Smooth muscle cell of the brain vasculature (primary cell): ENCODE results near the gene KRTAP12-2.
"Not testable (repeated sequence)": the region's sequence is repeated elsewhere in the genome, so short reads cannot be mapped to it uniquely, and the experiment has no call there.

Experiments
- DNase-seq: peaks from one replicate; pipeline ENCODE4 v3.0.0-alpha.2; 2012; ENCODE audit warnings: low read depth, low spot score

Gene KRTAP12-2

DNA sequence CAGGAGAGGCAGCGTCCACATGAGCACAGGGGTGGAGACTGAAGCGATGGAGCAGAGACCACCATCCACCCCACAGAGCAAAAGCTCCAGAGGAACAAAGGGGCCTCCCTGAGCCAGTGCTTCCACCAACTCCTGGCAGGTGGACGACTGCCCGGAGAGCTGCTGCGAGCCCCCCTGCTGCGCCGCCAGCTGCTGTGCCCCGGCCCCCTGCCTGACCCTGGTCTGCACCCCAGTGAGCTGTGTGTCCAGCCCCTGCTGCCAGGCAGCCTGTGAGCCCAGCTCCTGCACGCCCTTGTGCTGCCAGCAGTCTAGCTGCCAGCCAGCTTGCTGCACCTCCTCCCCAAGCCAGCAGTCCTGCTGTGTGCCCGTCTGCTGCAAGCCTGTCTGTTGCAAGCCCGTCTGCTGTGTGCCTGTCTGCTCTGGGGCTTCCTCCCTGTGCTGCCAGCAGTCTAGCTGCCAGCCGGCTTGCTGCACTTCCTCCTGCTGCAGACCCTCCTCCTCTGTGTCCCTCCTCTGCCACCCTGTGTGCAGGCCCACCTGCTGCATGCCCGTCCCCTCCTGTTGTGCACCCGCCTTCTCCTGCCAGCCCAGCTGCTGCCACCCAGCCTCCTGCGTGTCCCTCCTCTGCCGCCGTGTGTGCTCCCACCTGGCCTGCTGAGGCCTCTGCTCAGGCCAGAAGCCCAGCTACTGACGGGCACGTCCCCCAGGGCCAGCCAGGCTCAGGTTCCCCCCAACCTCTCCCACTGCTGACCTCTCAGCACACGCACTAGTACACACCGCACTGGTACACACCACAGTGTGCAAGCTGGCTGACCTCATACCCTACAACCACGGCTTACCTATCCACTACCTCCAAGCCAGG, 35.6 kb upstream of the KRTAP12-2 start:
- no peak for DNase-seq

DNA sequence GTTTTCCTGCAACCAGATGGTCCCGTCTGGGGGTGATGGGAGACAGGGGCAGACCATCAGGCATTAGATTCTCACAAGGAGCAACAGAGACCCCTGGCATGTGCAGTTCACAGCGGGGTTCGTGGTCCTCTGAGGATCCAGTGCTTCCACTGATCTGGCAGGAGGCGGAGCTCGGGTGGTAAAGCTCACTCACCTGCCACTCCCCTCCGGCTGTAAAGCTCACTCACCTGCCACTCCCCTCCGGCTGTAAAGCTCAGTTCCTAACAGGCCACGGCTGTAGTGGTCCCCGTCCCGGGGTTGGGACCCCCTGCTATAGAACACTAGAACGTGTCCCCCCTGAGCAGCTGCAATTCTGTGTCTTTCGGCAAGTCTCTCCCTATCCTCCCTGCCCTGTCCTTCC, 34.8 kb upstream of the KRTAP12-2 start:
- no peak for DNase-seq

DNA sequence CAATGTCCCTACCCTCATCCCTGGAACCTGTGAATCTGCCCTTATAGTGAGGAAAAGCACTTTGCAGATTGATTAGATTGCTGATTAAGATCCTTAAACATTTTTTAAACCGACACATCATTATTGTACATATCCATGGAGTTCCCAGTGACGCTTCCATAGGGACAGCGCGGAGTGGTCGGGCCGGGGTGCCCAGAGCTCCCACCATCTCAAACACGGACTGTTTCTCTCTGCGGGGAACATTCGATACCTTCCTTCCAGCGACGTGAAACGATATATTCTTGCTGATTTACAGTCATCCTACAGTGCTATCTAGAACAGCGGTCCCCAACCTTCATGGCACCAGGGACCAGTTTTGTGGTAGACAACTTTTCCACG, 34.3 kb upstream of the KRTAP12-2 start:
- DNase-seq, result no peak

DNA sequence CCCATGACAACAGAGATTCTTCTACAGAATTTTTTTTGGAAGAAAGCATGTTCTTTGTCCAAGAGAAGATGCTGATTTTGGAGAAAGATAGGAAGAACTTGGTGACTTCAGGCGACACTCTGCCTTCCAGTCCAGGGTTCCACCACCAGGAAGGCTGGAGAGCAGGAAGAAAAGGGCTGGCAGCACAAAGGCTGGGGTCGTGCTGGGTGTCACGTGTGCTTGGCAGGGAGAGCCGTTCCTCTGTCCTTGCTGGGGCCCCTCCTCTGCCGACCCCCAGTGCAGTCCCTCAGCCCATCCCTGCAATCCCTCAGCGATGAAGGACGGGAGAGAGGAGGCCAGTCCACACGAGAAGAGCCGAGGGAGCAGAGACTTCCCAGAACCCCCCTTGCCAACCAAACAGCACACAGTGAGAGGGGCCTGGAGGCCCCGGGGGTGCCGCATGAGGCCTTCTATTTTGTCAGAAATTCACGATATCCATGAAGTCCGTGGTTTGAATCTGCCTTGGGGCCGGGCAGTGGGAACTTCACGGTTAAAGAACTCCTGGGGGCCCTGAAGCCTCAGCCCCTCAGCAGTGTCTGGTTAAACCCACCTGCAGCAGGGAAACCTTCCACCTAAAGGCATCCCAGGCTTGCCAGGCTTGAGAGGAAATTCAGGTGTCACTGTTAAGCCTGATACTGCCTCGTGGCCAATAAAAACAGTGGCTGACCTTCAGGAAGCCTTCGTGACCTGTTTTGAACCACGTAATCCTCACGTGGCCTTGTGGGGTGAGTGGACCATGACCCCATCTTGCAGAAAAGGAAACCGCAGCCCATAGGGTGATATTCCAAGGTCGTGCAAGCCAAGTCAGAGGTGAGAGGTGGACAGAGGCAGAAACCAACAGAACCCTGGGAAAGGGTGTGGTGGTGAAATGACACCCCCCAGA, 33.6 kb upstream of the KRTAP12-2 start:
- DNase-seq, result no peak

DNA sequence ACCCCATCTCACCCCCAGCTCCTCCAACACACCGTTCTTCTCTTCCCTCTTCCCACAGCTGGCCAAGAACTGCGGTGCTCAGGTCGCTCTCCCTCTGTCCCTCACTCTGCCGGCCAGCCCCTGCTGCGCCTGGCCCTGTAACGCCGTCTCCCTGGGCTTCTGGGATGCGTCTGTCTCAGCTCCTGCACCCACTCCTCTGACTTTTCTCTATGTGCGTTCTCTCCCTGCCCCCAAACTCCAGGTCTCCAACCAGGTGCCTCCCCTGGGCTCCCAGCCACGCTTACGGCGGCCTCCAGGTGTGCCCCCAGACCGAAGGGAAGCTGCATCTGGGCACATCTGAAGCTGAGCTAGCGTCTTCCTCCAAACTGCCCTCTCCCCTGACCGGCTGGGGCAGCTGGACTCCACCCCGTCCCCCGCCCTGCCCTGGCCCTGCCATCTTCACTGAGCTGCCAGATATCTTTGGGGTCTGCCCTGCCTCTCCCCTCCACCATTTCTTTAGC, 32.8 kb upstream of the KRTAP12-2 start:
- no peak for DNase-seq

DNA sequence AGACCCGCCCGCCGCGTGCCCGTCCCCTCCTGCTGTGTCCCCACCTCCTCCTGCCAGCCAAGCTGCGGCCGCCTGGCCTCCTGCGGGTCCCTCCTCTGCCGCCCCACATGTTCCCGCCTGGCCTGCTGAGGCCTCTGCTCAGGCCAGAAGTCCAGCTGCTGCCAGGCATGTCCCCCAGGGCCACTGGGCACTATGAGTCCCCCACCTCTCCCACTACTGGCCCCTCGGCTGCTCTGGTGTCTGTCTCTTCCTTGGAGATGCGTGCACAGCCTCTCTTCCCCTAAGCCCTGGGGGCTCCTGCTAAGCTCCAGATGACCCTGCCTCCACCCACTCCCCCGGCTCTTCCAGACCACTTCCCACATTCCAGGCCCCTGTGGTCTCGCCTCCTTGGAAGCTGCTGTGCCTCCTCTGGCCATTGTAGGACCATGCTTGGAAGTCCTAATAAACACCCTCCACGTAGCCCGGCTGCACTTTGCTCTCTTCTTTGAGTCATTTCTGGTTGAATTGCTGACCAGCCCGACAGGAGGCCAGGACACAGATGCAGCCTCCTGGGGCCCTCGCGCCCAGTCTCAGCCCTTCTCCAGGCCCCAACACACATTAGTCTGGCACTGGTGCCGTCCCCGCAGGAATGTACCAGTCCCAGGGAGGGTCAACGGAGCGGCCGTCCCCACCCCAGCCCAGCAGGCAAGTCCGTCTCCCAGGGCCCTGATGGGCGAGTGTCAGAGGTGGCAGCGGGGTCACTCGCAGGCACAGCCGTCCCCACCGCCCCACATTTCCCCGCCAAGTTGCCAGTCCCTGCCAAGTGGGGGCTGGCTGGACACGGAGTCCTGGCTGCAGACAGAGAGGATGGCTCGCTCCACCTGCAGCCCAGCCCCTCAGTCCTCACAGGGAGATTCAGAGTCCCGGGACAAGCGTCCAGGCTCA, 31.3 kb upstream of the KRTAP12-2 start:
- DNase-seq, result peak; percentile 10

DNA sequence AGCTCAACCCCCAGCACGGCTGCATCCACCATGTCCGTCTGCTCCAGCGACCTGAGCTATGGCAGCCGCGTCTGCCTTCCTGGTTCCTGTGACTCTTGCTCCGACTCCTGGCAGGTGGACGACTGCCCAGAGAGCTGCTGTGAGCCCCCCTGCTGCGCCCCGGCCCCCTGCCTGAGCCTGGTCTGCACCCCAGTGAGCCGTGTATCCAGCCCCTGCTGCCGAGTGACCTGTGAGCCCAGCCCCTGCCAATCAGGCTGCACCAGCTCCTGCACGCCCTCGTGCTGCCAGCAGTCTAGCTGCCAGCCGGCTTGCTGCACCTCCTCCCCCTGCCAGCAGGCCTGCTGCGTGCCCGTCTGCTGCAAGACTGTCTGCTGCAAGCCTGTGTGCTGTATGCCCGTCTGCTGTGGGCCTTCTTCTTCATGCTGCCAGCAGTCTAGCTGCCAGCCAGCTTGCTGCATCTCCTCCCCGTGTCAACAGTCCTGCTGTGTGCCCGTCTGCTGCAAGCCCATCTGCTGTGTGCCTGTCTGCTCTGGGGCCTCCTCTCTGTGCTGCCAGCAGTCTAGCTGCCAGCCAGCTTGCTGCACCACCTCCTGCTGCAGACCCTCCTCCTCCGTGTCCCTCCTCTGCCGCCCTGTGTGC, 30.6 kb upstream of the KRTAP12-2 start, which contains the start of gene KRTAP10-12:
TSS of gene KRTAP10-12 (plus strand) at position 1 of the 639 bp plus-strand sequence. CDS start at position 31, 30 bp downstream.
- DNase-seq, result not testable (repeated sequence)

DNA sequence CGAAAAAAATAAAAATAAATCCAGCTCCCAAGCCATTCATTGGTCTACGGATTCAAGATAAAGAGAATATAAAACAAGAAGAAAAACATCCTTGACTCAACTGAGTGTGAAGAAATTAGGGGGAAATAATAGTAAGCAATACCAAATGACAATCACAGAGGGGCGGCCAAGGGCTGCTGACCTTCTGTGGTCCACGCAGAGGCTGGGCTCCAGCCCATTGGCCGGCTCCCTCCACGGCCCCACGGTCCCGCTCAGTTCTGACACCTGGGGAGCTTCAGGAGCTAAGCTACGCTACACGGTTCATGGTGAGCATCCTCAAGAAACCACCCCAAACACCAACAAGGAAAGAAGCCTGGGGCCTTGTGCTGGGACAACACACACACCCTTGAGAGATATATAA, 29.8 kb upstream of the KRTAP12-2 start:
- no peak for DNase-seq

DNA sequence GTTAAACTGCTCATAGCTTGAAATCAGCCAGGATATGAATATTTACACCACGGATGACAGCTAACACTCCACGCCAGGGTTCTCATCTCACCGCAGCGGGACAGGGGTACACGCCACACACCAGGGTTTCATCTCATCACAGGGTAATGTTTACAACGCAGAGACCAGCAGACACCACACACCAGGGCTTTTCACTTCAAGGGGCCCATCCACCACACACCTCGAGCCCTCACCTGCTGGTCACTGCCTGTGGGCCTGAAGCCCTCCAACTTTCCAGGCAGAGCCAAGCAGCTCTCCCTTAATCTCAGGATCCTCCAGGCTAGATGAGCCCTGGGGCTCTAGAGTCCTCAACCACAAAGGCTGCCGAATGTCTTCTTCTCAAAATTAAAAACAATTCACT, 28.9 kb upstream of the KRTAP12-2 start:
- no peak for DNase-seq

DNA sequence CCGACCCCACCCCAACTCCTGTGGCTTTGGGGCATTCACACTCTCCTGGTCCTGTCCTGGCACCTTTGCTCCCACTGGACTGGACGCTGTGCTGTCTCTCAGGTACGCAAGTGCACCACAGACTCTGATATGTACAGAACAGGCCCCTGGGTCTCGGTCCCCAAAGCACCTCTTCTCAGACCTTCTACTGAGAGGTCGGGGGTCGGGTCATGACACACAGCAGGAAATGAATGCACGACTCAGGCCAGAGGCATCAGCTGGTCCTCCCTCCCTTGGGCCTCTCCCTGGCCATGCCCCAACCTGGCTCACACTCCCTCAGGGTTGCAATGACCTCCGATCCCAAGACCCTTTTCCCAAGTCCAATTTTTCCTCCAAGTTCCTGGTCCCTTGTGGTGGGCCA, 28.5 kb upstream of the KRTAP12-2 start:
- no peak for DNase-seq

DNA sequence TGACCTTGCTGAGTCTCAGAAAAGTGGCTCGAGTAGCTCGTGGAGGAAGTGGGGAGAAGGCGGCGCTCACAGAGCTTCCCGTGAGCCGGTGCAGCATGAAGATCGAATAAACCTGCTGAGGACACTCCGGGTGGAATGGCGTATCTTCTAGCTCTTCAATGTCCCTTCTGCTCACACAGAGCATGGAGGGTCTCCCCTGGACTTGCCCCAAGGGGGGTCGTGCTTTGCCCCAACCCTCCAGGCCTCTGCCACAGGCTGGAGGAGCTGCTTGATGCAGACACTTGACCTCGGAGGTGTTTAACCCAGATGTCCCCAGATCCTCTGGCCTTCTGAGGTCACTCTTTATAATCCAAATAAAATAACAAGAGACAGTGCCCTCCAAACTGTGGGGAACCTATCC, 28.0 kb upstream of the KRTAP12-2 start:
- no peak for DNase-seq

DNA sequence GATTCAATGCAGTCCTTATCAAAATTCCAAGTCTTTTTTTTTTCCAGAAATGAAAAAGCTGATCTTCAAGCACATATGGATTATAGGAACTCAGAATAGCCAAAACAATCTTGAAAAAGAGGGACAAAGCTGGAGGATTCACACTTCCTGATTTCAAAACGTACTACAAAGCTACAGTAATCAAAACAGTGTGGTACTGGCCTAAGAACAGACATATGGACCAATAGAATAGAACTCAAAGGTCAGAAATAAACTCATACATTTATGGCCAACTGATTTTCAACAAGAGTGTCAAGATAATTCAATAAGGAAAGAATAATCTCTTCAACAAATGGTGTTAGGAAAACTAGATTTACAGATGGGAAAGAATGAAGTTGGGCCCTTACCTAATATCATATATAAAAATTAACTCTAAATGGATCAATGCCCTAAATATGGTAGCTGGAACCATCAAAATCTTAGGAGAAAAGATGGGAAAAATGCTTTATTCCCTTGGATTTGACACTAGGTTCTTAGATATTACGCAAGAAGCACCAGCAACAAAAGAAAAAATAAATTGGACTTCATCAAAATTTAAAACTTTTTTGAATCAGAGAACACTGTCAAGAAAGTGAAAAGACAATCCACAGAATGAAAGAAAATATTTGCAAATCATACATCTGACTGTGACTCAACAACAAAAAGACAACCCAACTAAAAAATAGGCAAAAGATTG, 26.2 kb upstream of the KRTAP12-2 start:
- DNase-seq, result no peak

DNA sequence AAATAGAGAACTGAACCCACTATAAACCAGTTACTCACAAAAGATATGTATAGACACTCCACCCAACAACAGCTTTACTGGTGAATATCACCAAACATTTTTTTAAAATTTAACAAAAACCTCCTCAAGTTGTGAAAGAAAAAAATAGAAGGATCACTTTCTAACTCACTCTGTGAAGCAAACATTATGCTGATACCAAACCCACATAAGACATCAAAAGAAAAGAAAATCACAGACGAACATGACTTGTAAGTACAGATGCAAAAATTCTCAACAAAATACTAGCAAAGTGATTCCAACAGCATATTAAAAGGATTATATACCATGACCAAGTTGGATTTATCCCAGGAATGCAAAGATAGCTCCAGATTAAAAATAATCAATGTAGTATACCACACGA, 25.0 kb upstream of the KRTAP12-2 start:
- no peak for DNase-seq

DNA sequence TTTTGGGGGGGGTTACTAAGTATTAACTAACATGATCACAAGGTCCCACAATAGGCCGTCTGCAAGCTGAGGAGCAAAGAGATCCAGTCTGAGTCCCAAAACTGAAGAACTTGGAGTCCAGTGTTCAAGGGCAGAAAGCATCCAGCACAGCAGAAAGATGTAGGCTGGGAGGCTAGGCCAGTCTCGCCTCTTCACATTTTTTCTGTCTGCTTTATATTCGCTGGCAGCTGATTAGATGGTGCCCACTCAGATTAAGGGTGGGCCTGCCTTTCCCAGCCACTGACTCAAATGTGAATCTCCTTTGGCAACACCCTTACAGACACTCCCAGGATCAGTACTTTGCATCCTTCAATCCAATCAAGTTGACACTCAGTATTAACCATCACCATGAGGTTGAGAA, 23.0 kb upstream of the KRTAP12-2 start:
- DNase-seq, result not testable (repeated sequence)

DNA sequence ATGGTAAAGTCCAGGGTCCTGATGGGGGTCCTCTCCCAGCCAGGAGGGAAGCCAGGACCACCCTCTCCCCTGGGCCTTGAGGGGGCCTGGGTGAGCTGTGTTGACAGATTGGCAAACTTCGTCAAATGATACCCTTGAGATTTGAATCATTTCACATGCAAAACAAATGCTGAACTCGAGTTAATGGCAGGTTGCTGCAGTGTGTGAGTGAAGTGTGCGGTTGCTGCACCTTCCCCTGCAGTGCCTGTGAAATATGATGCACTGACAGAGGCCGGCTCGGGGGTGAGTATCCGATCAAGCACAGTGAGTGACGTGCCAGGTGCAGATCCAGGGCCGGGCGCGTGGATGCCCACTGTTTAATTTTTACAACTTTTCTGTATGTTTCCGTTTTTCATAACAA, 20.9 kb upstream of the KRTAP12-2 start:
- DNase-seq, result no peak

DNA sequence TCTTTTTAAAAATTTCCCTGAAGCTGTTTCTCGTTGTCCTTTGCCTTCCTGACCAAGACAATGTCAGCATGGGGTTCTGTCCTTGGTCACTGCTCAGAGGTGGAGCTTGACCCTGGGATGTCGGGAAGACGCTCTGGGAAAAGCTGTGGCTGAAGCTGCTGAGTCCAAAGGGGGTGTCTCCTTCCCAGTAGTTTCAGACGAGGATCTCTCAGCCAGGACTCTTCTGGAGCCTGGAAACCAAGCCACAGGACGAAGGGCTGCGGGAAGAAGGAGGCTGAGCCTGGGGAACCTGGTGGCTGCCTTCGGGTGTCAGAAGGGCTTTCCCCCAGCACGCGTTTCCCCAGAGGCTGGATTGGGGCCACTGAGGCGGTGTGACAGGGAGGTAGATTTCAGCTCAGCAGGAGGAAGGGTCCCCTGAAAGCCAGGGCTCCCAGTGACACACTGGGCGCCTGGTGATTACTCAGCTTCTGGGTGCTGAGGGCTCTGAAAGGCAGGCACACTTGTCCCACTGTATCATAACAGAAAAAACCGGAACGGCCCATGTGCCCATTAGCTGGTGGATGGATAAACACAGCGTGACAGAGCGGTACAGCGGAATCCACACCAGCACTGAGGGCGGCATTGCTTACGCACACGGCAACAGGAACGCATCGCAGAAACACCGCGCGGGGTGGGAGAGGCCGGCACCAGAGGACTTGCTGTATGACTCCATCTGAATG, 20.3 kb upstream of the KRTAP12-2 start:
- DNase-seq, result no peak

DNA sequence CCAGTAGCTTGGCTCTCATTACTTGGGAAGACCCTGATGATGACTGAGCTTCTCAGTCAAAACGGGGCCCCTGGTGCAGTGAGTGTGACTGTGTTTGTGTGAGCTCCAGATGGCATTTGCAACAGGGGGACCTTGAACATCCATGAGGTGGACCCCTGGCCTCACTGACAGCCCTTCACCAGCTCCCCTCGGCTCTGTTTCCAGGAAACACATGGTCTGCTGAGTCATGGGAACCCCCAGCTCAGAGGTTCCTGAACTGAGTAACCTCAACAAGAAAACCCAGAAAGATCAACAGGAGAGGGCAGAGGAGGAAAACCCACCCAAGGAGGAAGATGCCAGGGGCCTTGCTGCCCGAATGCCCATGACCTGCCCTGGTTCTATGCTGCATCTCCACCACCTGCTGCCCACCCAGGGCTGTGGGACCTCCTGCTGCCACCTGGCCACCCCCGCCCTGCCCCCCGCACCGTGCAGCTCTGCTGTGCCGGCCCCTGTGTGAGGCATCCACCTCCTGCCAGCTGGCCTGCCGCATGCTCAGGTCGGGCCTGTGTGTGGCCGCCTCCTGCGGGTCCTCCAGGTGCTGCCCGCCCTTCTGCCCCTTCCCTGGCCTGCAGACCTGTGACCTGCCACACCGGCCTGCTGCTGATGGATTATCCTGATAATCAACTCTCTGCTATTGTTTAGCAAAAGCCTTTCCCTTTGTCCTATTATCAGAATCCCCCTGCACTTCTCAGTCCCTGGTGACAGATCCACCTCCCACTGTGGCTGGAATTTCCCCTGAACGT, 19.5 kb upstream of the KRTAP12-2 start:
- no peak for DNase-seq

DNA sequence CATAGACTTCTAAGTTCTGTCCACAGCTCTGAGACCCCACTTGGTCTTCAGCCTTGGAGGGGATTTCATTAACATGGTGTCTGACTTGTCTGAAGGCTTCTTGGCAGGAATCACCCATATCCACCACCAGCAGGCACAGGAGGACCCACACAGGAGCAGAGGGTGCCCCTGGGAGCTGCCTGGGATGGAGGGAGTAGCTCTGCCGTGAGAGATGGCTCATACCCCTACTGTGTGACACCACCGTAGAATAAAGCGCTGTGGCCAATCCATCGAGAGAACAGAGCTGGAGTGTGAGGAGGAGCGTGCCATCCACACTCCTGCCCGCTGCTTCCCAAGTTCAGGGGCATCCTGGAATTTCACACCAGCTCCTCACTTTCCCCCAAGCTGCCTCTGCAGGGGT, 18.3 kb upstream of the KRTAP12-2 start:
- not testable (repeated sequence) for DNase-seq

DNA sequence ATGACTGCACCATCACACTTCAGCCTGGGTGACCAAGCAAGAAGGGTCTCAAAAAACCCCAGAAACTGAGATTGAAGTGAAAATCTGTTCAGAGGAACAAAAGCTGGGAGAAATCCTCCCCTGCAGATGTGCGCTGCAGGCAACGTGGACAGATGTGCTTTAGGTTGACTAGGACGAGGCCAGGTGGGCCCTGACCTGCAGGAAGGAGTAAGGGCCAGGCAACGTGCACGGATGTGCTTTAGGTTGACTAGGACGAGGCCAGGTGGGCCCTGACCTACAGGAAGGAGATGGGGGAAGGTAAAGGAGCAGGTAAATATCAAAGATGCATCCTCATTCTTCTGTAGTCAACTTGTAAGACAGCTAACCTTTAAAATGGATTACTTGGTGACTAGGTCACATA, 17.8 kb upstream of the KRTAP12-2 start:
- DNase-seq, result no peak
